Activated CD8-positive, alpha-beta T cell treated with anti-CD3 and anti-CD28 coated beads, Interleukin-2, amount 10 ng/mL, durations not matched to agents 7 days and 5 days (primary cell): ENCODE measurements around the gene FAIM2. TPM values are rescaled to one million over a fixed set of nuclear protein-coding genes. Genes with fewer than 3 reads are reported as not detected.
A peak's percentile ranks its signal among the peaks of the same experiment; 100 is the strongest.
"Not testable (repeated sequence)": the region's sequence is repeated elsewhere in the genome, so short reads cannot be mapped to it uniquely, and the experiment has no call there.

Source experiments
- ATAC-seq: fragments of 150-1000 bp; cut with Tn5 transposase; one replicate; pipeline ENCODE4 v1.10.0; 2021; ENCODE audit warnings: moderate library complexity
- CTCF ChIA-PET: fragments of 350-600 bp; sonication (Branson Sonifier 250); formaldehyde crosslinking; loops from one replicate; lab custom pipeline; 2021; ENCODE audit warnings: antibody characterized with exemption; lab: Charles Lee
- POLR2A ChIA-PET: fragments of 350-600 bp; sonication (Branson Sonifier 250); formaldehyde crosslinking; loops from one replicate; lab custom pipeline; 2021; ENCODE audit warnings: antibody characterized with exemption; lab: Charles Lee
- DNase-seq: peaks from one replicate; pipeline ENCODE4 v3.0.0-alpha.2; 2020
- H3K27ac Mint-ChIP-seq: one replicate; pipeline ENCODE4 v1.8.0; 2021; ENCODE audit warnings: mild to moderate bottlenecking, mixed read lengths
- H3K27me3 Mint-ChIP-seq: one replicate; pipeline ENCODE4 v1.8.0; 2021; ENCODE audit warnings: low read depth, mixed read lengths
- H3K36me3 Mint-ChIP-seq: one replicate; pipeline ENCODE4 v1.8.0; 2021; ENCODE audit warnings: low read depth, mixed read lengths
- H3K4me1 Mint-ChIP-seq: one replicate; pipeline ENCODE4 v1.8.0; 2021; ENCODE audit warnings: low read depth, mixed read lengths
- H3K4me3 Mint-ChIP-seq: one replicate; pipeline ENCODE4 v1.8.0; 2021; ENCODE audit warnings: mild to moderate bottlenecking, mixed read lengths
- H3K9me3 Mint-ChIP-seq: one replicate; pipeline ENCODE4 v1.8.0; 2022; ENCODE audit warnings: mixed read lengths; ENCODE audit not compliant: insufficient read depth
- total RNA-seq, 2 experiments: library from RNA; stranded (reverse); gene quantifications; one replicate each; pipeline ENCODE4 v1.2.3, GENCODE V29; 2021

Gene FAIM2
- total RNA-seq, 2 experiments from 2014 or later, result 0.23 to 0.55 TPM

DNA sequence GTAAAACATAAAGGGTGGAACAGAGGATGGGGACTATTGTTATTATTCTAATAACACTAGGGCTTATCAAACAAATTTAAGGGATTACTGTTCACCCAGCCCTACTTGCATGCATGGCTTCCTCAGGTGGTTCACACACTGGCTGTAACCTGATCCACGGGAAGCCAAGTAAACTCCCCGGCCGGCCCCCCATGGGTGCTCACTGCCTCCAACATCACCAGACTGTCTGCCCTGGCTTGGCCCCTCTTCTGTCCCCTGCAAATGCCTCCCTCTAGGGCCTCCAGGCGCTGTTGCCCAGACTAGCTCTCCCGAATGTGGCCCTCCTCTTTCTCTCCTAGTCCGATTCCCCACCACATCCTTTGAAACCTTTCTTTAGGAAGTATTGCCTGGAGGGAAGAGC is 18.6 kb downstream of the FAIM2 start:
- Mint-ChIP-seq H3K4me1 (no peaks in the 10 kb centered on the region), H3K36me3 (no peaks in the 10 kb centered on the region), H3K27me3 (peaks cover 13% of the 10 kb centered on the region), H3K27ac (no peak overlapping the region), H3K9me3 (no peaks in the 10 kb centered on the region), H3K4me3 (no peak overlapping the region)
- CTCF ChIA-PET, result interaction anchor here (0.8 kb wide), 1 partner anchor 16 kb away, joined by 3 read pairs; no protein-coding TSS in a partner anchor
- POLR2A ChIA-PET, result no interaction called here
- ATAC-seq (no peak), DNase-seq (no peak)

DNA sequence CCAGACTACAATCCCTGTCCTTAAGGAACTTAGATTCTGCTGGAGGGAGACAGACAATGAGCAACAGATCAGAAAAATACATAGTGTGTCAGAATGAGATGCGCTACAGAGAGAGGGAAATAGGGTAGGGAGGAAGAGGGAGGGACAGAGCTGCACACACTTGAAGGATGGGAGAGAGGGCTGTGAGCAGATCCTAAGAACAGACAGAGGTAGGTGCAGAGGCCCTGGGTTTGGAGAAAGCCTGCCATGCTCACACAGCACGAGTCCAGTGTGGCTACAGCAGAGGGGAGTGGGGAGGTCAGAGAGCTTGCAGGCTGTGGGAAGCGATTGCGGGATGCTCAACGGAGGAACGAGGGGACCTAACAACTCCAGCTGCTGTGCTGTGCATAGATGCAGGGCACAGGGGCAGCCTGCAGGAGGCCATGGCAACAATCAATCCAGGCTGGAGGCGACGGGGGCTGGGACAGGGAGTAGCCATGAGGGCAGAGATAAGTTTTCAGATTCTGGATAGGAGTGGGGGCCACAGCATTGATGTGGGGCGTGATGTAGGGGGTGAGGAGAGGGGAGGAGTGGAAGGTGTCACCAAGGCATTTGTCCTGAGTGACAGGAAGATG is 20.7 kb downstream of the FAIM2 start:
- Mint-ChIP-seq H3K27ac (peak overlapping the region; percentile 23), H3K36me3 (no peaks in the 10 kb centered on the region), H3K27me3 (peaks cover 13% of the 10 kb centered on the region), H3K9me3 (peaks cover 11% of the 10 kb centered on the region), H3K4me3 (no peak overlapping the region), H3K4me1 (no peaks in the 10 kb centered on the region)
- POLR2A ChIA-PET, result no interaction called here
- CTCF ChIA-PET, result interaction anchor here (1.4 kb wide), 1 partner anchor 106 kb away, joined by 3 read pairs; no protein-coding TSS in a partner anchor
- no peak for DNase-seq
- ATAC-seq, result no peak

- peaks cover 11% of the 10 kb centered on the region for H3K9me3 Mint-ChIP-seq
- ATAC-seq (no peak), DNase-seq (no peak)
- ChIA-PET POLR2A (no interaction called here), CTCF (interaction anchor here (1.4 kb wide), 2 partner anchors 63 to 105 kb away, joined by 3 to 7 read pairs; no protein-coding TSS in a partner anchor)
- no peaks in the 10 kb centered on the region for H3K36me3 Mint-ChIP-seq
- no peaks in the 10 kb centered on the region for H3K4me1 Mint-ChIP-seq
- no peak overlapping the region for H3K27ac Mint-ChIP-seq
- peaks cover 13% of the 10 kb centered on the region for H3K27me3 Mint-ChIP-seq
- H3K4me3 Mint-ChIP-seq, result no peak overlapping the region
Observed at GRCh38 chr12:49882248-49882850, 21.4 kb downstream of the FAIM2 start.

GRCh38 chr12:49881415-49882247 is 22.1 kb downstream of the FAIM2 start:
- Mint-ChIP-seq H3K4me3 (no peak overlapping the region), H3K4me1 (no peaks in the 10 kb centered on the region), H3K9me3 (peaks cover 11% of the 10 kb centered on the region), H3K36me3 (no peaks in the 10 kb centered on the region), H3K27ac (no peak overlapping the region), H3K27me3 (peaks cover 10% of the 10 kb centered on the region)
- ChIA-PET POLR2A (no interaction called here), CTCF (interaction anchor here (1.4 kb wide), 1 partner anchor 64 kb away, joined by 7 read pairs; no protein-coding TSS in a partner anchor)
- no peak for DNase-seq
- ATAC-seq, result no peak

DNA sequence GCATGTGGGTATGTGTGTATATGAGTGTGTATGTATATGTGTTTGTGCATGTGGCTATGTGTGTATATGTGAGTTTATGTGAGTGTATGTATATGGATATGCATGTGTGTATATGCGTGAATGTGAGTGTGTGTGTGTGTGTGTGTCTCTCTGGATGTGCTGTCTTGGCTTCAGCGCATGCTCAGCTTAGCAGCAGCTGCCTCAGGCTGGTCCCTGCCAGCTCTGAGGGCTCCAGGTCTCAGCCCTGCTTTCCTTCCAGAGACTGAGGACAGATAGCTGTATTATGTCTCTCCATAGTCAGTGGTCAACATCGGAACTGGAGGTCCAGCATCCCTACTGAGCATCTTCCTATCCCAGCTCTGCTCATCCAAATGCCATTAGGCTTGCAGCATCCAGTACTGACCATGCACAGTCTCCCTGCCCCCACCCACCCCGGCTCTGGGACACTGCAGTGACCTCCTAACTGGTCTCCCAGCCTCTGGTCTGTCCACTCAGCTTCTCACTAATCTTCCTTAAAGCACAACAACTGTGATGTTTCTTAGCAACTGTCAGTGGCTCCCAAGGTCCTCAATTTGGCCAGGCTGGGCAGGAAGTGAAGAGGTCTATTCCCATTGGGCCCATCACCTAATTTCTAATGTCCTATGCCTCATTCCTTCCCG is 22.8 kb downstream of the FAIM2 start:
- DNase-seq (no peak), ATAC-seq (no peak)
- H3K9me3 Mint-ChIP-seq, result peaks cover 11% of the 10 kb centered on the region
- POLR2A ChIA-PET, result interaction anchor here (0.5 kb wide), 1 partner anchor 349 kb away, joined by 3 read pairs; no protein-coding TSS in a partner anchor
- CTCF ChIA-PET, result interaction anchor here (1.4 kb wide), 1 partner anchor 65 kb away, joined by 7 read pairs; no protein-coding TSS in a partner anchor
- H3K4me3 Mint-ChIP-seq, result no peak overlapping the region
- no peak overlapping the region for H3K27ac Mint-ChIP-seq
- no peaks in the 10 kb centered on the region for H3K4me1 Mint-ChIP-seq
- no peaks in the 10 kb centered on the region for H3K36me3 Mint-ChIP-seq
- H3K27me3 Mint-ChIP-seq, result peaks cover 10% of the 10 kb centered on the region

DNA sequence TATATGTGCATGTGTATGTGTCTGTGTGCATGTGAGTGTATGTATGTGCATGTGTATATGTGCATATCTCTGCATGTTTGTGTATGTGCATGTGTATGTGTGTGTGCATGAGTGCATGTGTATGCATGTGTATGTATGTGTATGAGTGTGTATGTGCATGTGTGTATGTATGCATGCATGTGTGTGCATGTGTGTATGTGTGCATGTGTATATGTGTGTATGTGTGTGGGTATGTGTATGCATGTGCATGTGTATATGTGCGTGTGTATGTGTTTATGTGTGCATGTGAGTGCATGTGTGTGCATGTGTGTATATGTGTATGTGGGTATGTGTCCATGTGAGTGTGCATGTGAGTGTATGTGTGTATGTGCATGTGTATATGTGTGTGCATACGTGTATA is 24.6 kb downstream of the FAIM2 start:
- DNase-seq, ATAC-seq, H3K27ac Mint-ChIP-seq, H3K27me3 Mint-ChIP-seq, H3K4me1 Mint-ChIP-seq, H3K4me3 Mint-ChIP-seq, POLR2A ChIA-PET, CTCF ChIA-PET, H3K36me3 Mint-ChIP-seq: not testable (repeated sequence)
- H3K9me3 Mint-ChIP-seq, result peaks cover 11% of the 10 kb centered on the region

DNA sequence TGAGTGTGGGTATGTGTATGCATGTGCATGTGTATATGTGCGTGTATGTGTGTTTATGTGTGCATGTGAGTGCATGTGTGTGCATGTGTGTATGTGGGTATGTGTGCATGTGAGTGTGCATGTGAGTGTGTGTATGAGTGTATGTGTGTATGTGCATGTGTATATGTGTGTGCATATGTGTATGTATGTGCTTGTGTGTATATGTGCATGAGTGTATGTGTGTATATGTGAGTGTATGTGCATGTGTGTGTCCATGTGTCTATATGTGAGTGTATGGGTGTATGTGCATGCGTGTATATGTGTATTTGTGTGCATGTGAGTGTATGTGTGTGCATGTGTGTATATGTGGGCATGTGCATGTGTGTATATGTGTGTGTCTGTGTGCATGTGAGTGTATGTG is 25.7 kb downstream of the FAIM2 start:
- Mint-ChIP-seq H3K9me3 (peaks cover 11% of the 10 kb centered on the region), H3K27ac (no peak overlapping the region)
- CTCF ChIA-PET, result no interaction called here

DNA sequence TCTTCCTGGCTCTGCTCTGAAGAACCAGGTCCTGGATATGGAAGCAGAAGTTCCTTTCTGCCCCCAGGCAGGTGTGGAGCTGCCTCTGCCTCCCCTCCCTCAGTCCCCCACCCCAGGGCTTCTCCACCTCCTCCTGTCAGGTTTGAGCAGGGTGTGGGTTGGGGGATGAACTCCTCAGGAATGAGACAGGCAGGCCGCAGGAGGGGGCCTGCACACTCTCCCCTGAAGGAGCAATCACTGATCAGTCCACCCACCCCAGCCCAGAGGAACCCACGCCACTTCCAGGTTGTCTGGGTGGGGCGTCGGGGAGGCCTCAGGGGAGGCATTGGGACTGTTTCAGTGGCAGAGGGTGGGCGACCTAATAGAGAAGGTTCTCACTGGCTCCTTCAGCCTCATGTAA is 26.6 kb downstream of the FAIM2 start:
- ChIA-PET CTCF (interaction anchor here (1.2 kb wide), 1 partner anchor 68 kb away, joined by 3 read pairs; no protein-coding TSS in a partner anchor), POLR2A (no interaction called here)
- H3K4me1 Mint-ChIP-seq, result no peaks in the 10 kb centered on the region
- no peak overlapping the region for H3K4me3 Mint-ChIP-seq
- H3K27ac Mint-ChIP-seq, result no peak overlapping the region
- peaks cover 4% of the 10 kb centered on the region for H3K27me3 Mint-ChIP-seq
- DNase-seq (no peak), ATAC-seq (no peak)
- no peaks in the 10 kb centered on the region for H3K36me3 Mint-ChIP-seq
- H3K9me3 Mint-ChIP-seq, result peaks cover 11% of the 10 kb centered on the region

More for the DNA sequence above, 25.7 kb downstream of the FAIM2 start:
- H3K4me3 Mint-ChIP-seq, result no peak overlapping the region
- DNase-seq, result no peak
- ATAC-seq, result no peak
- no peaks in the 10 kb centered on the region for H3K4me1 Mint-ChIP-seq
- H3K27me3 Mint-ChIP-seq, result peaks cover 4% of the 10 kb centered on the region
- POLR2A ChIA-PET, result no interaction called here
- H3K36me3 Mint-ChIP-seq, result no peaks in the 10 kb centered on the region

DNA sequence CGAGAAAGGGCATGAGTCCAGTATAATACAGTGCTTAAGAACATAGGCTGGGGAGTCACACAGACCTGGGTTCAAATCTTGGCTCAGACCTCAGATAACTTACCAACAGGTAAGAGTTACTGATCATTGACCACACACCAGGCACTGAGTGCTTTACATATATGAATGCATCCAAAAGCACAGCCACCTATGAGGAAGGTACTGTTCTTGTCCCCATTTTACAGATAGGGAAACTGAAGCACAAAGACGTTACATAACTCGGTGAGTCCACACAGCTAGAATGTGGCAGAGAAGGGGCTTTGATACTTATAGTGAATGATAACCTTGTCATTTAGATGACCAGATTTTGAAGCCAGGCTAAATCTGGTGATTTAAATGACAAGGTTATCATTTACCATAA is 27.6 kb downstream of the FAIM2 start:
- Mint-ChIP-seq H3K4me1 (no peaks in the 10 kb centered on the region), H3K27me3 (peaks cover 4% of the 10 kb centered on the region), H3K9me3 (peaks cover 11% of the 10 kb centered on the region), H3K36me3 (no peaks in the 10 kb centered on the region), H3K4me3 (no peak overlapping the region), H3K27ac (no peak overlapping the region)
- DNase-seq (no peak), ATAC-seq (no peak)
- CTCF ChIA-PET, result interaction anchor here (1.2 kb wide), 1 partner anchor 69 kb away, joined by 3 read pairs; no protein-coding TSS in a partner anchor
- POLR2A ChIA-PET, result no interaction called here

- Mint-ChIP-seq H3K27me3 (peaks cover 4% of the 10 kb centered on the region), H3K27ac (no peak overlapping the region), H3K4me3 (no peak overlapping the region), H3K4me1 (no peaks in the 10 kb centered on the region), H3K36me3 (no peaks in the 10 kb centered on the region), H3K9me3 (peaks cover 11% of the 10 kb centered on the region)
- DNase-seq (no peak), ATAC-seq (no peak)
- POLR2A ChIA-PET, result no interaction called here
- CTCF ChIA-PET, result no interaction called here
Observed at GRCh38 chr12:49875115-49875720, 28.5 kb downstream of the FAIM2 start.
